Measurements from ENCODE around the gene FAM156A. TPM values are rescaled to one million over a fixed set of nuclear protein-coding genes. Genes with fewer than 3 reads are reported as not detected.
"Not testable (repeated sequence)": the region's sequence is repeated elsewhere in the genome, so short reads cannot be mapped to it uniquely, and the experiment has no call there.

FAM156A gene
- polyA plus RNA-seq, 3 donors: 24.8 to 43.7 (median 41.7) TPM

GRCh38 chrX:52975576-52975975 lies 17.3 kb upstream of the FAM156A start:
- not testable (repeated sequence) for DNase-seq

- DNase-seq: not testable (repeated sequence)
Measured at GRCh38 chrX:52974336-52974992, 16.1 kb upstream of the FAM156A start.

- not testable (repeated sequence) for DNase-seq
Measured at GRCh38 chrX:52967922-52968321, 9.6 kb upstream of the FAM156A start.

GRCh38 chrX:52966993-52967738 lies 8.8 kb upstream of the FAM156A start:
- DNase-seq: not testable (repeated sequence)

GRCh38 chrX:52958961-52959360 lies 643 bp upstream of the FAM156A start:
- DNase-seq: not testable (repeated sequence)

GRCh38 chrX:52949884-52950283 lies 8.4 kb downstream of the FAM156A start:
- DNase-seq: not testable (repeated sequence)

GRCh38 chrX:52949325-52949724 lies 9.0 kb downstream of the FAM156A start:
- DNase-seq: not testable (repeated sequence)

GRCh38 chrX:52948265-52948664 lies 10.1 kb downstream of the FAM156A start:
- not testable (repeated sequence) for DNase-seq

GRCh38 chrX:52947501-52947900 lies 10.8 kb downstream of the FAM156A start:
- DNase-seq: not testable (repeated sequence)

- not testable (repeated sequence) for DNase-seq
Measured at GRCh38 chrX:52945838-52946494, 12.4 kb downstream of the FAM156A start.

GRCh38 chrX:52941728-52942127 lies 16.6 kb downstream of the FAM156A start:
- not testable (repeated sequence) for DNase-seq

GRCh38 chrX:52940704-52941103 lies 17.6 kb downstream of the FAM156A start:
- not testable (repeated sequence) for DNase-seq

- DNase-seq: peak; percentile 37
Measured at GRCh38 chrX:52935470-52935784, 22.9 kb downstream of the FAM156A start.

- peak; percentile 96 for DNase-seq
Measured at GRCh38 chrX:52934704-52935469, 23.4 kb downstream of the FAM156A start.

GRCh38 chrX:52933976-52934703 lies 24.2 kb downstream of the FAM156A start:
- DNase-seq: no peak

GRCh38 chrX:52933213-52933612 lies 25.1 kb downstream of the FAM156A start:
- DNase-seq: no peak

- DNase-seq: not testable (repeated sequence)
Measured at GRCh38 chrX:52930214-52930613, 28.1 kb downstream of the FAM156A start.

GRCh38 chrX:52923781-52924241 lies 34.5 kb downstream of the FAM156A start:
- DNase-seq: no peak

- not testable (repeated sequence) for DNase-seq
Measured at GRCh38 chrX:52914704-52915103, 43.6 kb downstream of the FAM156A start.

- not testable (repeated sequence) for DNase-seq
Measured at GRCh38 chrX:52913681-52914080, 44.6 kb downstream of the FAM156A start.

- DNase-seq: not testable (repeated sequence)
Measured at GRCh38 chrX:52909313-52909969, 48.9 kb downstream of the FAM156A start.
